Measurements from ENCODE around the gene C4orf51. TPM values are rescaled to one million over a fixed set of nuclear protein-coding genes. Genes with fewer than 3 reads are reported as not detected.

Gene C4orf51
- total and polyA plus RNA-seq, 12 donors, result not detected

DNA sequence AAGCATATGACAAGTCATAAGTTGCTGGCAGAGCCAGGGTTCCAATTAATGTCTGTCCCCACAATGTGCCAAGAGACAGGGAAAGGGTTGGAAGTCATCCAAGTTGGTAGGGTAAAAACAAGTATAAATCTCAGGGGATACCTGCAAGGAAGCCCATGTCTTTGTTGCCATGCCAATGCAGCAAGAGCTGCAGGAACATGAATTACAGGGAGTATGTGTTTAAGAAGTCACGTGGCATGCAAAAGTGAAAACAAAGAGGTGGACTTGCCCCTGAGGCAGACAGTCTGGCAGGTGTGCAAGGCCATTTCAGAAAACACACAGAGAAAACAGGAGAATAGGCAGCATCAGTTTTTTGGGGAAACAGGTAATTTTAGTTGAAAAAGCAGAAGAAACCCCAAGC is 29.4 kb downstream of the C4orf51 start:
- no peaks in the 10 kb centered on the region for H3K9me3 ChIP-seq (replicated peaks in 1 of 3)
- TF ChIP-seq, protein P1, sequence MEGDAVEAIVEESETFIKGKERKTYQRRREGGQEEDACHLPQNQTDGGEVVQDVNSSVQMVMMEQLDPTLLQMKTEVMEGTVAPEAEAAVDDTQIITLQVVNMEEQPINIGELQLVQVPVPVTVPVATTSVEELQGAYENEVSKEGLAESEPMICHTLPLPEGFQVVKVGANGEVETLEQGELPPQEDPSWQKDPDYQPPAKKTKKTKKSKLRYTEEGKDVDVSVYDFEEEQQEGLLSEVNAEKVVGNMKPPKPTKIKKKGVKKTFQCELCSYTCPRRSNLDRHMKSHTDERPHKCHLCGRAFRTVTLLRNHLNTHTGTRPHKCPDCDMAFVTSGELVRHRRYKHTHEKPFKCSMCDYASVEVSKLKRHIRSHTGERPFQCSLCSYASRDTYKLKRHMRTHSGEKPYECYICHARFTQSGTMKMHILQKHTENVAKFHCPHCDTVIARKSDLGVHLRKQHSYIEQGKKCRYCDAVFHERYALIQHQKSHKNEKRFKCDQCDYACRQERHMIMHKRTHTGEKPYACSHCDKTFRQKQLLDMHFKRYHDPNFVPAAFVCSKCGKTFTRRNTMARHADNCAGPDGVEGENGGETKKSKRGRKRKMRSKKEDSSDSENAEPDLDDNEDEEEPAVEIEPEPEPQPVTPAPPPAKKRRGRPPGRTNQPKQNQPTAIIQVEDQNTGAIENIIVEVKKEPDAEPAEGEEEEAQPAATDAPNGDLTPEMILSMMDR (IDR thresholded peaks at IDR 0.05), result no peak
- TF ChIP-seq POLR2A (IDR thresholded peaks at IDR 0.05), result no peak
- H3K36me3 ChIP-seq (replicated peaks in 1 of 2), result no peaks in the 10 kb centered on the region
- no peak overlapping the region for H3K27ac ChIP-seq
- intact Hi-C loops (cut with DNase I), result no loop called here
- WGBS, 4 donors, result 82 to 86% (median 84%) methylated on average over 1 of the region's 1 CpG
- H3K4me3 ChIP-seq, result no peak overlapping the region
- no peaks in the 10 kb centered on the region for H3K27me3 ChIP-seq
- no peak for DNase-seq
- H3K4me1 ChIP-seq (replicated peaks in 1 of 2), result no peaks in the 10 kb centered on the region

DNA sequence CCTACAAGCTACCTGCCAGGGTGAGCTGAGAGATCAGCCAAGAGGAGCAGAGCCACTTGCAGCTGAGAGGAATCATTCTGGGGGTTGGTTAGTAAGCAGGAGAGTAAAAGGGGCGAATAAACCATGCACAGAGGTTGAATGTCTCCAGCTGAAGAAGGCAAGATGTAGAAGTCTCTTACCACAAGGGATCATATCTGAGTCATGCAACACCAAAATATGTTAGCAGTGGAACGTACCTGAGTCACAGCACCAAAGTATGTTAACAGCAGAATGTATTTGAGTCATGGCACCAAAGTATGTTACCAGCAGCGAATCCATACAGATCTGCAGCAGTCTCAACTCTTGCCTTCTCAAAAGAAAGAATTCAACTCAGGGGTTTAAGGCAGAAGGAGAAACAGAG is 29.9 kb downstream of the C4orf51 start:
- H3K9me3 ChIP-seq (replicated peaks in 1 of 3), result no peaks in the 10 kb centered on the region
- 84 to 95% (median 89%) methylated on average over 3 of the region's 3 CpGs for WGBS, 4 donors
- no peaks in the 10 kb centered on the region for H3K27me3 ChIP-seq
- no peaks in the 10 kb centered on the region for H3K4me1 ChIP-seq (replicated peaks in 1 of 2)
- H3K36me3 ChIP-seq (replicated peaks in 1 of 2), result no peaks in the 10 kb centered on the region
- intact Hi-C loops (cut with DNase I), result no loop called here
- TF ChIP-seq, protein P1 (IDR thresholded peaks at IDR 0.05), result no peak
- TF ChIP-seq POLR2A (IDR thresholded peaks at IDR 0.05), result no peak
- H3K27ac ChIP-seq, result no peak overlapping the region
- H3K4me3 ChIP-seq, result no peak overlapping the region
- no peak for DNase-seq

DNA sequence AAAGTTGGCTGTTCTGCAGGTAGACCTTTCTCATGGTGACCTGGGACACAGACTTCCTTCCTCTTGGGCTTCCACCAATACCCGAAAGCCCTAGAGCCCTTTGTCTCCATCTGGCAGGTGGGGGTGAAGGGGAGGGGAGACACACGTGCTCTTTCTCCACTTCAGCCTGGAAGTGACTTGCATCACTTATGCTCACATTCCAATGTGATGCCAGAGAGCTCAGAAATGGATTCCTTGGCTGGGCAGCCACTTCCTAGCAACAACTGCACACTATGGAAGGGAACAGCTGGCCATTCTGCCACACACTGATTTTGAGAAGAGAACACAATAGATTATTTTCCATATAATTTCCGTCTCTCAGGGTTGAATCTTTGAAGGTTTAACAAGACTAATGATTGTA is 36.3 kb downstream of the C4orf51 start:
- no peaks in the 10 kb centered on the region for H3K36me3 ChIP-seq (replicated peaks in 1 of 2)
- no peak for TF ChIP-seq POLR2A (IDR thresholded peaks at IDR 0.05)
- TF ChIP-seq, protein P1 (IDR thresholded peaks at IDR 0.05), result no peak
- H3K4me3 ChIP-seq, result no peak overlapping the region
- intact Hi-C loops (cut with DNase I), result no loop called here
- H3K4me1 ChIP-seq (replicated peaks in 1 of 2), result no peaks in the 10 kb centered on the region
- H3K9me3 ChIP-seq (replicated peaks in 1 of 3), result no peaks in the 10 kb centered on the region
- H3K27ac ChIP-seq, result no peak overlapping the region
- 61 to 75% (median 65%) methylated on average over 3 of the region's 3 CpGs for whole genome bisulfite sequencing, 4 donors
- no peak for DNase-seq
- H3K27me3 ChIP-seq, result no peaks in the 10 kb centered on the region

DNA sequence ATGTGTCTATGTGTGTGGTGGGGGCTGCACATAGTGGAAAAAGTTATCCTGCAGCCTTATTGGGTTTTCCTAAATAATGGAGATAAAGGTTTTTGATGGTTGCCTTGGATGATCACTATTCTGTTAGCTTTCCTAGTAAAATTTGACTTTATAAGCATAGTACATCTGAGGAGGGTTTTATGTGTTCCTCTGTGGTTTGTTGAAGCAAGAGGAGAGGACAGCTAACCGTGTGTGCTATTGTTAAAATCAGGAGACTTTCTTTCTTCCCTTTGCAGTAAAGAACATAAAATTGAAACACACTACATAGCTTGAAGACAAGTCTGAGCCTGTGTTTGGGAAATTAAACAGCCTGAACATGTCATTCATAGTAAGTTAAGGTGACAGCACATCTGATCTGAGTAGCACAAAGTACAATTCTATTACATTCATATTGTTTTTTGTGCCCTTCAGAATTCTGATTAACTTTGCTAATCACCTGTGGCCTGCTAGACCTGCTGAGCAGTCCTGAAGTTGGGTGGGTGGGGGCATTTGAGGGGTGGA is 36.8 kb downstream of the C4orf51 start:
- intact Hi-C loops (cut with DNase I), result no loop called here
- Histone ChIP-seq H3K27me3 (no peaks in the 10 kb centered on the region), H3K36me3 (replicated peaks in 1 of 2) (no peaks in the 10 kb centered on the region), H3K4me3 (no peak overlapping the region), H3K9me3 (replicated peaks in 1 of 3) (no peaks in the 10 kb centered on the region), H3K4me1 (replicated peaks in 1 of 2) (no peaks in the 10 kb centered on the region), H3K27ac (no peak overlapping the region)
- TF ChIP-seq, protein P1 (IDR thresholded peaks at IDR 0.05), result no peak
- no peak for TF ChIP-seq POLR2A (IDR thresholded peaks at IDR 0.05)
- WGBS, 4 donors, result 64 to 81% (median 75%) methylated on average over 1 of the region's 1 CpG
- no peak for DNase-seq
